Mononuclear cell (primary cell): ENCODE results near the gene ARHGAP45. TPM values are rescaled to one million over a fixed set of nuclear protein-coding genes. Genes with fewer than 3 reads are reported as not detected.
"Not testable (repeated sequence)": the region's sequence is repeated elsewhere in the genome, so short reads cannot be mapped to it uniquely, and the experiment has no call there.

Experiments used
- H3K27me3 ChIP-seq: 2 replicates; pipeline ENCODE4 v1.6.0; 2011; ENCODE audit warnings: low read length, control low read depth; ENCODE audit not compliant: insufficient read depth
- H3K4me1 ChIP-seq: 2 replicates; pipeline ENCODE4 v1.5.1; 2011; ENCODE audit warnings: mild to moderate bottlenecking, low read length, control low read depth; ENCODE audit not compliant: insufficient read depth
- H3K4me3 ChIP-seq: 2 replicates; pipeline ENCODE4 v1.5.1; 2011; ENCODE audit warnings: mild to moderate bottlenecking, low read length, moderate library complexity
- H3K9me3 ChIP-seq: 2 replicates; pipeline ENCODE4 v1.5.1; 2011; ENCODE audit warnings: low read depth, mild to moderate bottlenecking, control low read depth, low read length
- total RNA-seq: library from RNA; depleted of rRNA; stranded (reverse); fragments of >200 nt; gene quantifications from one replicate; pipeline ENCODE4 v1.2.3, GENCODE V29; 2012

ARHGAP45 gene
- total RNA-seq, 1 donor: 261 TPM

DNA sequence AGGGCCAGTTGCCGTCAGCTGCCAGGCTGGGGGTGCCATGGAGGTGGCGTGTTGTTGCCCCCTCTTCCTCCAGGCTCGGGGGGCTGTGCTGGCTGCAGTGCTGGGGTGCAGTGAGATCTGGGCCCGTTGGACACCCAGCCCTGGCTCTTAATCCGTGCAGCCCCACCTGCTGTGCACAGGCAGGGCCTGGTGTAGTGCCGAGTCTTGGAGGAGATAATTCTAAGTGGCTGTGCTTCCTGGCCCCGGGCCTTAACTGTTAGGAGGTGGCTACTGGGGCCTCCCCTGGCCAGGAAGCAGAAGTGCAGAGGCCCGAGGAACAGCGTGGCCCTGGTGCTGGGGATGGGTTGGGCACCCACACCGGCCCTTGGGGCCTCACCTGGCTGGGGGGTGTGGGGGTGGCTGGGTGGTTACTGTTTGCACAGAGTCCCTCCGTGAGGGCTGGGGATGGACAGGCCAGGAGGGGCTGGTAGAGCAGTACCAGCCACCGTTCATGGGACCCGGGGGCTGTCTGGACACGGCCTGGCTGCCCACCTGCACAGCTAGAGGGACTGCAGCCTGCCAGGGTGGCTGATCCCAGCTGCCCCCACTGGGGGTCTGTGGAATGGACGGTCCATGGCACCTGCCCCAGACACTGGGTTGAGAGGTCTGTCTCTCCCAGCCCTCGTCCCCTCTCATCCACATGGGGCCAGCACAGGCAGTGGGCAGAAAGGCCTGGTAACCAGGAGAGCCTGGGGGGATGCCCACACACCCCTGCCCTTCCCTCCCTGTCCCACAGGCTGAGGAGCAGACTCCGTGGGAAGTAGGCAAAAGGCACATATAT is 40.1 kb downstream of the ARHGAP45 start:
- Histone ChIP-seq H3K4me3 (no peak overlapping the region), H3K4me1 (peaks cover 40% of the 10 kb centered on the region), H3K27me3 (no peaks in the 10 kb centered on the region), H3K9me3 (no peaks in the 10 kb centered on the region)

DNA sequence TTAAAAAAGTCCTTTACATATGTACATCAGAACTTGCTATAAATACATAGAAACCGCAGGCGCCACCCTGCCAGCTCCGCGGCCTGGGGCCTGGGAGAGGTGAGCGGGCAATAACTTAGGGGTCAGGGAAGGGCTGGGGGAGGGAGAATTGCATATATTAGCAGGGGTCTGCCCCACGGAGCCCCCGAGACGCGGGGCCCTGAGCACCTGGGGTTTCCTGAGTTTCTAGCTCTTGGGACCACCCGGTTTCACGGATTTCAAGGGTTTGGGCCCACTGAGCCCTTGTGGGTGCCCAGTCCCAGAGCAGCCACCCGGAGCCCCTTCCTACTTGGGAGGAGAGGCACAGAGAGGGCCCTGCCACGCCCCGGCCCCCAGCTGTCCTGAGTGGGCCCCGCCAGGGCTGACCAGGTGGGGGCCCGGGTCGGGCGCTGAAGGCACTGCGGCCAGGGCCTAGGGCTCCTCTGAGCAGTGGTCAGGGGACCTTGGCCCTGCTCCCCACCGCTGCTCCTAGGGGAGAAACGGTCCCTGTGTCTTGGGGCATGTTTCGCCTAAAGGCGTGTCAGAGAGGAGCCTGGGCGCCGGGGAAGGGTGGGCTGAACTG is 40.8 kb downstream of the ARHGAP45 start:
- no peak overlapping the region for H3K4me3 ChIP-seq
- no peaks in the 10 kb centered on the region for H3K9me3 ChIP-seq
- peaks cover 33% of the 10 kb centered on the region for H3K4me1 ChIP-seq
- H3K27me3 ChIP-seq: no peaks in the 10 kb centered on the region

DNA sequence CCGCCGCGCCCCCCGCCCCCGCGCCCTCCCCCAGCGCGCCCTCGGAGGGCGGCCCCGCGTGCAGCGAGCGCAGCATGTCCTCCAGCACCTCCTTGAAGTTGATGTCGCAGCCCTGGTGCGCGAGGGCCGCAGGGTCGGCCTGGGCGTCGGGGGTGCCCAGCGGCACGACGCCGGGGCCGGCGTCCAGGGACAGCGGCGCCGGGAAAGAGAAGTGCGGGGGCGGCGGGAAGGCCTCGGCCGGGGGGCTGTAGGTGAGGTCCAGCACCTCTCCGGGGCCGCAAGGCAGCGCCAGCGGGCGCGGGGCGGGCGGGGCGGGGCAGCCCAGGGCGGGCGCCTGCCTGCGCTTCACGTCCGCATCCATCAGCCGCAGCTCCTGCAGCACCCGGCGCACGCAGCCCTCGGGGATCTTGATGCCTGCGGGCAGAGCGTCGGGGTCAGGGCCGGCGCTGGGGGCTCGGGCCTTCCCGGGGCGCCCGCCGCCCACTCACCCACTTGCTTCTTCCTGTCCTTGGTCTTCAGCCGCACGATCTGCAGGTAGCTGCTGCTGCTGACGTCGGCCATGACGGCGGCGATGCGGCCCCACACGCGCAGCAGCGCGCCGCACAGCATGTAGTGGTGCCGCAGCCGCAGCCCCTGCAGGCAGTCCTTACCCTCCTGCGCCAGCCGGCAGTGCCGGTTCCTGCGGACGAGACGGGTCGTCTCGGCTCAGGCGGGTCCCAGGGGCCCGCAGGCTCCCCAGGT is 41.5 kb downstream of the ARHGAP45 start:
- H3K27me3 ChIP-seq: no peaks in the 10 kb centered on the region
- H3K4me3 ChIP-seq: no peak overlapping the region
- no peaks in the 10 kb centered on the region for H3K9me3 ChIP-seq
- peaks cover 30% of the 10 kb centered on the region for H3K4me1 ChIP-seq

DNA sequence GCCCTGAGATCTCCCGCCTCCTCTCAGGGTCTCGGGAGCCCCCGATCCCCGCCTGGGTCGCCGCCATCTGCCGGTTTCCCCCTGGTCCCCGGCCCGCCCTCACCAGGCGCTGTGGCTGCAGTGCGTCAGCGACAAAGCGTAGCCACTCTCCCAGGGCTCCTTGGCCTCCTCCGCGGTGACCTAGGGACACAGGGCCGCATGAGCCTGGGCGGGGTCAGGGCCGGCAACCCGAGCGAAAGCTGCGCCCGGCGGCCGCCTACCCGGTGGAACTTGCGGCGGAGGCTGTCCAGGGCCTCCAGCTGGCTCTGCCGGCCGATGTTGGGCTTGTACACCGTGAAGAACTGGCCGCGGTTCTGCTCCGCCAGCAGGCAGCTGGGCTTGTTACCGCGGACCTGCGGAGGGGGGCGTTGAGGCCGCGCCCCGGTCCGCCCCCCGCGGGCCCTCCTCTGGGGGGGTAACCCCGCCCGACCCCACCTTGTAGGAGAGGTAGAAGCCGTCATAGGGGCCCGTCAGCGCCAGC is 42.1 kb downstream of the ARHGAP45 start:
- Histone ChIP-seq H3K27me3 (no peaks in the 10 kb centered on the region), H3K4me3 (no peak overlapping the region), H3K9me3 (no peaks in the 10 kb centered on the region), H3K4me1 (peaks cover 35% of the 10 kb centered on the region)

DNA sequence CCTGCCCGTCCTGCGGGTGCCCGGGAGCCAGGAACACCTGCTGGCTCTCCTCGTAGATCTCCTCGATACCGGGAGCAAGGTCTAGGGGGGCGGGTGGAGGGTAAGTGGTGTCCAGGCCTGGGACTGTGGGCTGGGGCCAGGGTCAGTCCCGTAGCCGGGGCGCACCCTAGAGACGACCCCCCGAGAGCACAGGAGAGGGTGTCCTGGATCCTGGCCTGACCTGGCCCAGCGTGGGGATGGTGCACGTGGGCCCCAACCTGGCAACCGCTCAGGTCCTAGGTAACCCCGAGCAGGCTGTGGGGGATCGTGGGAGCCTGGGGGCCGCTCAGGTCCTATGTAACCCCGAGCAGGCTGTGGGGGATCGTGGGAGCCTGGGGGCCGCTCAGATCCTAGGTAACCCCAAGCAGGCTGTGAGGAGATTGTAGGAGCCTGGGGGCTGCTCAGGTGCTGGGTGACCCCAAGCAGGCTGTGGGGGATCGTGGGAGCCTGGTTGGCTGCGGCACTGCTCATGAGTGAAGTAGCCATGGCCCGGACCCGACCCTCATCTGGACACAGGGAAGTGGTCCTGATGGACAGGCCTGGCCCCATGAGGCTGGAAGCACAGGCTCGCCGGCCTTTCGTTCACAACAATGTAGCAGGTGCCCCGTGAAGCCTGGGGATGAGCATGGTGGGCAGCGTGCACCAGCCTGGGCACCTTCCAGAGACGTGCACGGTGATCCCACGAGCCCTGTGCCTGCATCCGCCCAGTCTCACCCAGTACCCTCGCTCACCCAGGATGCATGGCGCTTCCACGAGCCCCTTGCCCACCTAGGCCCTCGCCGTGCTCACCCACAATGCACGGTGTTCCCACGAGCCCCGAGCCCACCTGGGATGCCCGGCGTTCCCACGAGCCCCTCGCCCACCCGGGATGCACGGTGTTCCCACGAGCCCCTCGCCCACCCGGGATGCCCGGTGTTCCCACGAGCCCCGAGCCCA is 43.0 kb downstream of the ARHGAP45 start:
- Histone ChIP-seq H3K27me3 (no peaks in the 10 kb centered on the region), H3K4me1 (peaks cover 34% of the 10 kb centered on the region), H3K4me3 (no peak overlapping the region)

DNA sequence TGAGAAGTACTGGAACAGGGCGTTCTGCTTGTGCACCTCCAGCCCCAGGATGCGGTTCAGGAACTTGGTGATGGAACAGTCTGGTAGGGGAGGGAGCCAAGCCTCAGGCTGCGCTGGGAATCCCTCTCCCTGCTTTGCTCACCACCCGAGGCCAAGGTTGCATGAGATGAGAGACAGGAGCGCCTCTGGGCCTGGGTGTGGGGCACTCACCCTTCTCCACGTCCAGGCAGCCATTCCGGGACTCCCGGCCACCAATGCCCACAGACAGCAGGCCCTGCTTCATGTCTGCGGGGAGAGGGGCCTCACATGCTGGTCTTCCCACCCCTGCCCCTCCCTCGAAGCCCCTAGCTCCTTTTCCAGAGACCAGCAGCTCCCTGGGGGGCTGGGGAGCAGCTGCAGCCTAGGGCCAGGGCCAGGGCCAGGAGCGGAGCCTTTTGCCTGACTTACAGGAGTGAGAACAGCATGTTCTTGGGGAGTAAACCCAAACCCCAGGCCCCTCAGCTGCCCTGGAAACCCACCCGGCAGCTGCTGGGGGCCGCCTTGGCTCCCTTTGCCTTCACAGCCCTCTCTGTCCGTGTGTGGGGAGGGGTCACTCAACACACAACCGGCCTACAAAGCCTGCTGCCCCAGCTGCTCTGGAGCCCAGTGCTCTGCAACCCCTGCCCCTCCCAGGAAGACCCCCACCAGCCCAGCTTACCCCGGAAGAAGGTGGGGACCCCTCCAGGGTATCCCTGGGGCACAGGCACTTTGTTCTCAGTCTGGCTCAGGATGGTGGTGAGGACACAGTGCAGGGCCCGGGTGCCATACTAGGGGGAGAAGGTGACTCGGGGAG is 44.1 kb downstream of the ARHGAP45 start:
- peaks cover 24% of the 10 kb centered on the region for H3K4me1 ChIP-seq
- H3K27me3 ChIP-seq: no peaks in the 10 kb centered on the region
- no peaks in the 10 kb centered on the region for H3K9me3 ChIP-seq
- no peak overlapping the region for H3K4me3 ChIP-seq

More for the DNA sequence above, 43.0 kb downstream of the ARHGAP45 start:
- H3K9me3 ChIP-seq: no peaks in the 10 kb centered on the region

DNA sequence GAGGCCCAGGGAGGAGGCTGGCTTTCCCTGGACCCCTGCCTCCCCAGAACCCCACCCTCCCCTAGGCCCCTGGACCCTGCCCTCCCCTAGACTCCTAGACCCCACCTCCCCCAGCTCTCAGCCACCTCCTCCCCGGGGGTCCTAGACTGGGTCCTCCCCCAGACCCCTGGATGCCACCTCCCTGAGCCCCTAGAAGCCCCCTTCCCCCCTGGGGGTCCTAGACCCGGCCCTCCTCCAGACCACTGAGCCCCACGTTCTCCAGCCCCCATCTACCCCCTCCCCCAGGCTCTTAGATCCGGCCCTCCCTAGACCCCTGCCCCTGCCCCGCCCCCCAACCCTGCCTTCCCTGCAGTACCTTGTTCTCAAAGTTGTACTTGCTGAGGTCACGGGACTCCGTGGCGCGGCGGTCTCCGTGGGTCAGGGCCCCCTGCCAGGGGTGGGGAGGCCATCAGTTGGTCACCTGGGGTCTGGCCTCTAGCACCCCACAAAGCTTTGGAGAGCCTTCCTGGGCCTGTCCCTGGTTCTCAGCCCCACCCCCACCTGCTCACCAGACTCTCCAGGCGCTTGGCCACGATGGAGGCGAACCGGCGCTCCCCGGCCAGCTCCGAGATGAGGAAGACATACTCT is 44.8 kb downstream of the ARHGAP45 start:
- Histone ChIP-seq H3K4me1 (peaks cover 19% of the 10 kb centered on the region), H3K27me3 (no peaks in the 10 kb centered on the region), H3K4me3 (no peak overlapping the region), H3K9me3 (no peaks in the 10 kb centered on the region)

DNA sequence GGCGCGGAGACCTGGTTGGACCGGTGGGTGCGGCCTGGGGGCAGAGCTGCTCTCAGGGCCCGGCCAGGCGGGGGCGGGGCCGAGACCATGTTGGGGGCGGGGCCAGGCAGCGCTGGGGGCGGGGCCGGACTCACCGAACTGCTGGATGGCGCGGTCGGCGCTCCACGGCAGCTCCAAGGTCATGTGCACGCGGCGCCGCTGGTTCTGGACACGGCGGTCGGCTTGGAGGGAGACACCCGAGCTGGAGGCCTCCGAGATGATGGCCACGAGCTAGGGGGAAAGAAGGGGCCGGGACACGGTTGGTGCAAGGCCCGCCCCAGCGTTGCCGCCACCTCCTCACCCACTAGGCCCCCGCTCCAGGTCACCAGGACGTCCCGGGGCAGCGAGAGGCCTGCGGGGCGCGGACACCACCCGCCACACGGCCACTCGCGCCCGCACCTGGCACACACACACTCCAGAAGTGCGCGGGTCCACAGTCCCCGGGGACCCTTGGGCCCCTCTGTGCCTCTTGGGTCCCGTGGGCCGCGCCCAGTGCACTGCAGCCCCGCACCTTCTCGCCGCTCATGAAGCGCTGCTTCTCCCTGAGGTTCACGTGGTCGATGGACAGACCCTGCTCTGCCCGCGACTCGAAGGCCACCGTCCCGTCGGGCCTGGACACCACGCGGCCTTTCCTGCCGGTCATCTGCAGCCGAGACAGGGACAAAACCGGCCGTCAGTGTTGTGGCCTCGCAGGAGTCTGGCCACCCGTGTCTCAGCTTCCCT is 45.5 kb downstream of the ARHGAP45 start:
- Histone ChIP-seq H3K27me3 (no peaks in the 10 kb centered on the region), H3K9me3 (no peaks in the 10 kb centered on the region), H3K4me1 (peaks cover 12% of the 10 kb centered on the region), H3K4me3 (no peak overlapping the region)

DNA sequence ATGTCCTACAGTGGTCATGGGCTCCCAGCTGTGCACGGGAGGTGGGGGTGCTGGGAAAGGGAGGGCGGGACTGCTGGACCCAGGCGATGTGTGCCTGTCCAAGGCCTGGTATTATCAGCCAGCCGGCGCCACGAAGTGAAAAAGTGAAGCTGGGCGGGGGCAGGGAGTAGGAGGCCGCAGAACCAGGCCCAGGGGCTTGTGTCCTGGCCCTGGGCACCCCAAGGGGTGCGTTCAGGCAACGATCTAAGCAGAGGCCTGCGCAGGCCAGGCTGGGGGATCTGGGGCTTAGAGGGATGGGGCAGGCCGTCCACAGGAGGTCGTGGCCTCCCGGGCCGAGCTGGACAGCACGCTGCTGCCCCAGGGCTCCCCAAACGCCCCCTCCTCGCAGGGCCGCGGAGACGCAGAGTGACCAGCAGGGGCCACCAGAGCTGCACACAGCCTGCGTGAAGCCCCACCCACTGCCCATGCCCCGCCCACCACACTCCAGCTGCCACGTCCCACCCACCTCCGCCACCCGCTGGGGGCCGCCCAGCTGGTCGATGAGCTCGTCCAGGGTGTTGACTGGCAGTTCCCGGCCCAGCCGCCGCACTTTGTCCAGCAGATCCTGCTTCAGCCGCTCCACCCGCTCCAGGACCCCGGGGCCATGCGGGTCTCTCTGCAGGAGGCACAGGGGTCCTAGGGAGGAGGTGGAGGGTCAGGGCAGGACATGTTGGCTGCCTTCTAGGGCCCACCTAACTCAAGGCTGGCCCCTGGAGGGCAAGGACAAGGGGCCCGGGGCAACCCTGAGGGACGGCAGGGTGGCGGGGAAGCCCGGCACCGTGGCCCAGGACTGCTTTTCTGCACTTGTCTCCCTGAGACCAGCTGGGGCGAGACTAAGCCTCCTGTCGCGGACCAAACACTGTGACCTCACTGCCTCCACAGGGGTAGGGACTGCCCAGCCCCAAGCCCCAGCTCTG is 46.3 kb downstream of the ARHGAP45 start:
- Histone ChIP-seq H3K4me1 (peaks cover 12% of the 10 kb centered on the region), H3K9me3 (no peaks in the 10 kb centered on the region), H3K4me3 (no peak overlapping the region), H3K27me3 (no peaks in the 10 kb centered on the region)

DNA sequence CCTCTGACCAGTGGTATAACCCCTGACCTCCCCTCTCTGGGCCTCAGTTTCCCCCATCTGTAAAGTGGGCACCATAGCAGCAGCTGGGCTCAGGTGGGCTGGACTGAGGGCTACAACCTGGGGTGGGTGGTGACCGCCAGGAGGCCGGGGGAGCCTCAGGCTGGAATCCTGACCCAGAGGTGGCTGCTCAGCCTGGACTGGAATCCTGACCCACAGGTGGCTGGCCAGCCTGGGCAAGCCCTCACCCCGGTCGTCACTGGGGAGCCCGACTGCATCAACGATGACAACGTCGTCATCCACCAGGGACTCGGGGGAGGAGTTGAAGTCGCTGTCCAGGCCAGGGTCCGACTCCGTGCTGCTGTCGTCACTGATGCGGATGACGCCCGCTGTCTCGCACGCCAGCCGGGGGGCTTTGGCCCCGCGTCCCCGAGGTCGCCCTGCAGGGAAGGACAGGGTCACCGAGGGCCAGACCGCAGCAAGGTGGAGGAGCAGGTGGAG is 47.1 kb downstream of the ARHGAP45 start:
- peaks cover 12% of the 10 kb centered on the region for H3K4me1 ChIP-seq
- no peaks in the 10 kb centered on the region for H3K9me3 ChIP-seq
- no peak overlapping the region for H3K4me3 ChIP-seq
- no peaks in the 10 kb centered on the region for H3K27me3 ChIP-seq

DNA sequence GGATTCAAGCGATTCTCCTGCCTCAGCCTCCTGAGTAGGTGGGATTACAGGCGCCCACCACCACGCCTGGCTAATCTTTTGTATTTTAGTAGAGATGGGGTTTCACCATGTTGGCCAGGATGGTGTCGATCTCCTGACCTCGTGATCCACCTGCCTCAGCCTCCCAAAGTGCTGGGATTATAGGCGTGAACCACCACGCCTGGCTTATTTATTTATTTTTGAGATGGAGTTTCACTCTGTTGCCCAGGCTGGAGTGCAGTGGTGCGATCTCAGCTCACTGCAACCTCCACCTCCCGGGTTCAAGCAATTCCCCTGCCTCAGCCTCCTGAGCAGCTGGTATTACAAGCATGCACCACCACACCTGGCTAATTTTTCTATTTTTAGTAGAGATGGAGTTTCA is 47.8 kb downstream of the ARHGAP45 start:
- H3K4me3 ChIP-seq, H3K9me3 ChIP-seq, H3K27me3 ChIP-seq: not testable (repeated sequence)

More for the DNA sequence above, 47.8 kb downstream of the ARHGAP45 start:
- peaks cover 12% of the 10 kb centered on the region for H3K4me1 ChIP-seq
